GM12878 (cell line): ENCODE results near the gene RIPPLY2. TPM values are rescaled to one million over a fixed set of nuclear protein-coding genes. Genes with fewer than 3 reads are reported as not detected.

ENCODE experiments used
- ATAC-seq: fragments of 200-7000 bp; cut with Tn5 transposase; 3 replicates; pipeline ENCODE4 v1.9.1; 2020; ENCODE audit warnings: mild to moderate bottlenecking, moderate library complexity
- BruUV-seq: library from RNA; stranded (reverse); fragments of 400-500 nt; replicated peaks from 2 replicates; lab custom pipeline; 2021; lab: Mats Ljungman, UMichigan
- CTCF ChIA-PET: fragments of 300-600 bp; sonication (Branson Sonifier 250); formaldehyde crosslinking; extraction: SDS; loops from one replicate; lab custom pipeline; 2021; ENCODE audit warnings: inconsistent platforms; lab: Yijun Ruan, JAX
- POLR2A ChIA-PET: fragments of 350-600 bp; formaldehyde crosslinking; extraction: SDS; loops from one replicate; lab custom pipeline; 2021; ENCODE audit warnings: inconsistent platforms; lab: Charles Lee
- RAD21 ChIA-PET: fragments of 300-600 bp; sonication (Branson Sonifier 250); formaldehyde crosslinking; loops from one replicate; lab custom pipeline; 2023; ENCODE audit warnings: antibody characterized with exemption; ENCODE audit not compliant: unreplicated experiment; lab: Charles Lee
- SMC1A ChIA-PET: fragments of 300-600 bp; sonication (Branson Sonifier 250); formaldehyde crosslinking; loops from one replicate; lab custom pipeline; 2023; ENCODE audit not compliant: unreplicated experiment, uncharacterized antibody; lab: Charles Lee
- DNase-seq: peaks from one replicate; pipeline ENCODE4 v3.0.0-alpha.2; 2011; ENCODE audit warnings: low read depth, low spot score
- FAIRE-seq: peaks from 3 replicates; lab custom pipeline; 2011; peaks lifted over from hg19 to GRCh38; lab: Jason Lieb, UNC
- H2AFZ ChIP-seq: 2 replicates; pipeline ENCODE4 v1.6.0; 2011; ENCODE audit warnings: low read depth, low read length, control low read depth; ENCODE audit not compliant: control insufficient read depth
- H3K27ac ChIP-seq: 2 replicates; pipeline ENCODE4 v1.5.1; 2011; ENCODE audit warnings: control low read depth; ENCODE audit not compliant: control insufficient read depth, insufficient read depth
- H3K27me3 ChIP-seq, 2 experiments: replicated peaks in 1 of 2; 2 replicates each; pipeline versions ENCODE4 v1.6.0 to v1.6.1; 2011; ENCODE audit warnings: low read length in 1 of 2; ENCODE audit not compliant: control insufficient read depth in 2 of 2, insufficient read depth in 2 of 2
- H3K36me3 ChIP-seq, 2 experiments: 2 replicates each; pipeline ENCODE4 v1.5.1; 2011; ENCODE audit warnings: low read length in 1 of 2; ENCODE audit not compliant: control insufficient read depth in 2 of 2, insufficient read depth in 2 of 2
- H3K4me1 ChIP-seq: 2 replicates; pipeline ENCODE4 v1.6.1; 2011; ENCODE audit warnings: mild to moderate bottlenecking, low read length, moderate library complexity, mixed read lengths; ENCODE audit not compliant: control insufficient read depth, insufficient read depth
- H3K4me2 ChIP-seq: 2 replicates; pipeline ENCODE4 v1.6.0; 2011; ENCODE audit warnings: control low read depth; ENCODE audit not compliant: control insufficient read depth, insufficient read depth
- H3K4me3 ChIP-seq: fragments of 200-600 bp; sonication (generic); 2 replicates; pipeline ENCODE4 v1.5.1; 2016
- H3K79me2 ChIP-seq: 2 replicates; pipeline ENCODE4 v1.6.0; 2011; ENCODE audit warnings: low read length; ENCODE audit not compliant: control insufficient read depth, insufficient read depth
- H3K9ac ChIP-seq: 2 replicates; pipeline ENCODE4 v1.8.0; 2011; ENCODE audit warnings: low read length, control low read depth, mixed read lengths; ENCODE audit not compliant: control insufficient read depth, insufficient read depth
- H3K9me3 ChIP-seq: replicated peaks from 3 replicates; pipeline ENCODE4 v1.5.1; 2011; ENCODE audit warnings: mild to moderate bottlenecking, low read length; ENCODE audit not compliant: control insufficient read depth, insufficient read depth
- H4K20me1 ChIP-seq: 2 replicates; pipeline ENCODE4 v1.6.0; 2011; ENCODE audit not compliant: control insufficient read depth, insufficient read depth
- CBFB ChIP-seq: IDR thresholded peaks from 2 replicates; pipeline ENCODE4 v1.6.1; 2016; ENCODE audit warnings: antibody characterized with exemption, low read depth
- E2F8 ChIP-seq: fragments of 450-650 bp; IDR thresholded peaks from 2 replicates; pipeline ENCODE4 v1.6.1; 2018; ENCODE audit warnings: mild to moderate bottlenecking, low read depth, moderate library complexity; ENCODE audit not compliant: partially characterized antibody
- EGR1 ChIP-seq, 2 experiments: IDR thresholded peaks; 1 replicate in 1 of 2; 2 replicates in 1 of 2; pipeline ENCODE4 v1.6.1; 2011 to 2012; ENCODE audit warnings: low read depth in 2 of 2, low read length in 2 of 2, borderline replicate concordance in 1 of 2, mild to moderate bottlenecking in 1 of 2, moderate library complexity in 1 of 2
- IRF5 ChIP-seq: fragments of 450-650 bp; IDR thresholded peaks from 2 replicates; pipeline ENCODE4 v1.6.1; 2017; ENCODE audit warnings: borderline replicate concordance
- LARP7 ChIP-seq: fragments of 450-650 bp; IDR thresholded peaks from 2 replicates; pipeline ENCODE4 v1.6.1; 2017; ENCODE audit warnings: mild to moderate bottlenecking
- MXI1 ChIP-seq: fragments of 150-350 bp; IDR thresholded peaks from 2 replicates; pipeline ENCODE4 v1.6.1; 2011; ENCODE audit warnings: low read depth, mild to moderate bottlenecking, inconsistent platforms, low read length, improper control_type of control experiment
- NFYA ChIP-seq: IDR thresholded peaks from 2 replicates; pipeline ENCODE4 v1.6.1; 2011; ENCODE audit warnings: low read depth, mild to moderate bottlenecking, low read length, improper control_type of control experiment, borderline replicate concordance
- NRF1 ChIP-seq: conservative IDR thresholded peaks from 2 replicates; pipeline ENCODE4 v1.6.1; 2011; ENCODE audit warnings: mild to moderate bottlenecking, low read depth, low read length, improper control_type of control experiment
- RFX5 ChIP-seq: IDR thresholded peaks from 2 replicates; pipeline ENCODE4 v1.6.1; 2011; ENCODE audit warnings: low read depth, low read length, improper control_type of control experiment
- SRF ChIP-seq, 2 experiments: IDR thresholded peaks; 2 replicates each; pipeline ENCODE4 v1.6.1; 2011; ENCODE audit warnings: low read depth in 2 of 2, low read length in 2 of 2, mild to moderate bottlenecking in 1 of 2, moderate library complexity in 1 of 2
- TCF12 ChIP-seq: IDR thresholded peaks from 2 replicates; pipeline ENCODE4 v1.6.1; 2011; ENCODE audit warnings: low read depth, mild to moderate bottlenecking, low read length
- USF2 ChIP-seq: IDR thresholded peaks from 2 replicates; pipeline ENCODE4 v1.6.1; 2011; ENCODE audit warnings: low read depth, low read length, improper control_type of control experiment, borderline replicate concordance
- in situ Hi-C: fragments of 300-500 bp; cut with MboI; formaldehyde crosslinking; loops from 9 replicates; pipeline ENCODE4 v1.14.3; 2018; ENCODE audit warnings: mixed read lengths
- intact Hi-C: fragments of 100-400 bp; cut with micrococcal nuclease; formaldehyde crosslinking; loops from one replicate; pipeline ENCODE4 v1.14.2; 2022; ENCODE audit not compliant: unreplicated experiment
- polyA plus RNA-seq, 11 experiments: library from polyadenylated mRNA; depleted of rRNA in 4 of 11; unstranded in 6 of 11; stranded (reverse) in 5 of 11; fragments of >200 nt; fragmentation: Nextera tagmentation in 4 of 11; fragmentation: Illumina TruSeq in 1 of 11; extraction: Ambion mirVana in 4 of 11; extraction: Trizol in 1 of 11; gene quantifications; 1 replicate in 1 of 11; 2 replicates in 10 of 11; pipeline versions ENCODE4 v1.2.1 to v1.2.3, GENCODE V29; 2011 to 2016; ENCODE audit warnings: inconsistent platforms in 2 of 11, missing spikeins in 2 of 11, low read depth in 1 of 11
- total RNA-seq, 4 experiments: library from RNA; depleted of rRNA in 3 of 4; stranded (reverse); fragments of >200 nt in 3 of 4; fragmentation: Illumina TruSeq in 1 of 4; extraction: Trizol in 1 of 4; gene quantifications; 2 replicates each; pipeline versions ENCODE4 v1.2.1 to v1.2.3, GENCODE V29; 2013 to 2021
- TF ChIP-seq, protein P1 (sequence below): fragments of 450-650 bp; IDR thresholded peaks from 2 replicates; pipeline ENCODE4 v1.6.1; 2016; ENCODE audit warnings: mild to moderate bottlenecking
- TF ChIP-seq, protein P2 (sequence below): fragments of 450-650 bp; formaldehyde crosslinking; IDR thresholded peaks from 2 replicates; pipeline ENCODE4 v1.4.0; 2022; ENCODE audit warnings: mild to moderate bottlenecking, moderate library complexity

Gene RIPPLY2
- total and polyA plus RNA-seq, 10 of the 15 experiments (the other 5 are each of a cell fraction or from before 2014, with no cell fraction given): 0.09 to 0.51 (median 0.17) TPM; not detected in 7

DNA sequence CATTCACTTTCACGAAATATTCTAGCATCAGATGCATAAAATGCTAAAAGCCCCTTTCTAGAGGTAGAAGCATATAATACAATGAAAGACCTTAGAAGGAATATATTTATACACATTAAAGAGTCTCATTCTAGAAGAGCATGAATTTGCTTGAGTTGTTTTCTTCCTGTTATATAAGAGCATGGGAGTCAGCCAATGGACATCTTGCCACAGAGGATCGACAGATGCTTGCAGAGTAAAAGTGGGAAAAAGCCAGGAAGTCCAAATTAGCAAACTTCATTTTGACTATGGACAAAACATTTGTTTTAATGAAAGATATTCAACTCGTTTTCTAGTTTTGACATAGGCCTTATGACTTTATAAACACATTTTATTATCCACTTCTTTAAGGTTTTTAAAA lies 44.2 kb upstream of the RIPPLY2 start (continued):
- TF ChIP-seq NRF1 (no peak), RFX5 (no peak), CBFB (no peak), MXI1 (no peak)

DNA sequence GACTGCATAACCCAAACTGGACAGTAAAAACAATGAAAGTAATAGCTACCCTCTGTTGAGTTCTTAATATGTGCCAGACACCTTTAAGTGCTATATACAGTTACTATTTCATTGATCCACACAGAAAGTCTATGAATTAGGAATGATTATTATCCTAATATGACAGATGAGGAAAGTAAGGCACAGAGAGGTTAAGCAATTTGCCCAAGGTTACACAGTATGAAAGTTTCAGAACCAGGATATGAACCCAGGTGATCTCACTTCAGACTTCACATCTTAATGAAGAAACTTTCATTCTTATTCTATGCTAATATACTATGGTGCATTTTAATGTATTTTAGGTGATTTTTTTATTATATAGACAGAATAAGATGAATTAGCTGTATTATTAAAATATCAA lies 40.6 kb upstream of the RIPPLY2 start:
- Histone ChIP-seq H4K20me1 (no peaks in the 10 kb centered on the region), H3K79me2 (no peaks in the 10 kb centered on the region), H3K27ac (no peak overlapping the region), H3K27me3 (no peaks in the 10 kb centered on the region), H3K4me3 (no peak overlapping the region), H3K4me2 (no peak overlapping the region), H2AFZ (no peak overlapping the region), H3K9ac (no peak overlapping the region), H3K4me1 (no peaks in the 10 kb centered on the region), H3K36me3 (no peaks in the 10 kb centered on the region), H3K9me3 (no peaks in the 10 kb centered on the region)
- FAIRE-seq (no peak), DNase-seq (no peak), ATAC-seq (no peak)
- BruUV-seq: no TSS peak
- intact Hi-C loops: no loop called here
- RAD21 ChIA-PET: interaction anchor here (0.9 kb wide), 1 partner anchor 33 kb away, joined by 3 read pairs; no protein-coding TSS in a partner anchor
- CTCF ChIA-PET: interaction anchor here (0.9 kb wide), 1 partner anchor 104 kb away, joined by 3 read pairs; the partner anchor contains the start of gene SNAP91
- SMC1A ChIA-PET: no interaction called here
- in situ Hi-C loops: no loop called here
- POLR2A ChIA-PET: no interaction called here
- TF ChIP-seq EGR1 (IDR thresholded peaks at IDR 0.05; ENCODE audit: borderline replicate concordance in 1 of 2, low read depth in 2 of 2, low read length in 2 of 2) (no peak), TCF12 (no peak), LARP7 (no peak), NFYA (no peak), SRF (IDR thresholded peaks at IDR 0.05; ENCODE audit: low read depth in 2 of 2, low read length in 2 of 2) (no peak), IRF5 (no peak), E2F8 (no peak), USF2 (no peak)
- TF ChIP-seq, protein P1, sequence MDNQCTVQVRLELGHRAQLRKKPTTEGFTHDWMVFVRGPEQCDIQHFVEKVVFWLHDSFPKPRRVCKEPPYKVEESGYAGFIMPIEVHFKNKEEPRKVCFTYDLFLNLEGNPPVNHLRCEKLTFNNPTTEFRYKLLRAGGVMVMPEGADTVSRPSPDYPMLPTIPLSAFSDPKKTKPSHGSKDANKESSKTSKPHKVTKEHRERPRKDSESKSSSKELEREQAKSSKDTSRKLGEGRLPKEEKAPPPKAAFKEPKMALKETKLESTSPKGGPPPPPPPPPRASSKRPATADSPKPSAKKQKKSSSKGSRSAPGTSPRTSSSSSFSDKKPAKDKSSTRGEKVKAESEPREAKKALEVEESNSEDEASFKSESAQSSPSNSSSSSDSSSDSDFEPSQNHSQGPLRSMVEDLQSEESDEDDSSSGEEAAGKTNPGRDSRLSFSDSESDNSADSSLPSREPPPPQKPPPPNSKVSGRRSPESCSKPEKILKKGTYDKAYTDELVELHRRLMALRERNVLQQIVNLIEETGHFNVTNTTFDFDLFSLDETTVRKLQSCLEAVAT: no peak
- TF ChIP-seq, protein P2, sequence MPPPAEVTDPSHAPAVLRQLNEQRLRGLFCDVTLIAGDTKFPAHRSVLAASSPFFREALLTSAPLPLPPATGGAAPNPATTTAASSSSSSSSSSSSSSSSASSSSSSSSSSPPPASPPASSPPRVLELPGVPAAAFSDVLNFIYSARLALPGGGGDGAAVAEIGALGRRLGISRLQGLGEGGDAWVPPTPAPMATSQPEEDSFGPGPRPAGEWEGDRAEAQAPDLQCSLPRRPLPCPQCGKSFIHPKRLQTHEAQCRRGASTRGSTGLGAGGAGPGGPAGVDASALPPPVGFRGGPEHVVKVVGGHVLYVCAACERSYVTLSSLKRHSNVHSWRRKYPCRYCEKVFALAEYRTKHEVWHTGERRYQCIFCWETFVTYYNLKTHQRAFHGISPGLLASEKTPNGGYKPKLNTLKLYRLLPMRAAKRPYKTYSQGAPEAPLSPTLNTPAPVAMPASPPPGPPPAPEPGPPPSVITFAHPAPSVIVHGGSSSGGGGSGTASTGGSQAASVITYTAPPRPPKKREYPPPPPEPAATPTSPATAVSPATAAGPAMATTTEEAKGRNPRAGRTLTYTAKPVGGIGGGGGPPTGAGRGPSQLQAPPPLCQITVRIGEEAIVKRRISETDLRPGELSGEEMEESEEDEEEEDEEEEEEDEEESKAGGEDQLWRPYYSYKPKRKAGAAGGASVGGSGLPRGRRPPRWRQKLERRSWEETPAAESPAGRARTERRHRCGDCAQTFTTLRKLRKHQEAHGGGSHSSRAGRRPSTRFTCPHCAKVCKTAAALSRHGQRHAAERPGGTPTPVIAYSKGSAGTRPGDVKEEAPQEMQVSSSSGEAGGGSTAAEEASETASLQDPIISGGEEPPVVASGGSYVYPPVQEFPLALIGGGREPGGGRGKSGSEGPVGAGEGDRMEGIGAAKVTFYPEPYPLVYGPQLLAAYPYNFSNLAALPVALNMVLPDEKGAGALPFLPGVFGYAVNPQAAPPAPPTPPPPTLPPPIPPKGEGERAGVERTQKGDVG (CRISPR knock-in tag): no peak
